Caco-2 (cell line): Measurements from ENCODE around the gene MAPK1IP1L. TPM values are rescaled to one million over a fixed set of nuclear protein-coding genes. Genes with fewer than 3 reads are reported as not detected.

Experiments
- BruUV-seq: library from RNA; stranded (reverse); fragments of 400-500 nt; replicated peaks from 2 replicates; lab custom pipeline; 2021; lab: Mats Ljungman, UMichigan
- CTCF ChIA-PET: fragments of 300-600 bp; sonication (Branson Sonifier 250); formaldehyde crosslinking; loops from one replicate; lab custom pipeline; 2022; ENCODE audit warnings: antibody characterized with exemption; lab: Charles Lee
- POLR2A ChIA-PET: fragments of 300-600 bp; sonication (Branson Sonifier 250); formaldehyde crosslinking; loops from one replicate; lab custom pipeline; 2022; ENCODE audit warnings: antibody characterized with exemption; lab: Charles Lee
- DNase-seq, 2 experiments: peaks; one replicate each; pipeline versions ENCODE4 v3.0.0 to v3.0.0-alpha.2; 2020 to 2022
- H3K27me3 ChIP-seq: replicated peaks from 2 replicates; pipeline ENCODE4 v1.6.0; 2011; ENCODE audit warnings: low read length; ENCODE audit not compliant: control insufficient read depth, insufficient read depth
- H3K36me3 ChIP-seq: 2 replicates; pipeline ENCODE4 v1.5.1; 2011; ENCODE audit warnings: low read length; ENCODE audit not compliant: control insufficient read depth, insufficient read depth
- H3K4me1 ChIP-seq: fragments of 250-450 bp; sonication (Bioruptor Pico); 2 replicates; pipeline ENCODE4 v1.5.1; 2020; ENCODE audit warnings: mild to moderate bottlenecking
- H3K4me3 ChIP-seq: 2 replicates; pipeline ENCODE4 v1.5.1; 2011; ENCODE audit warnings: low read depth, mild to moderate bottlenecking, control low read depth, low read length
- H3K9me3 ChIP-seq: fragments of 250-450 bp; sonication (Bioruptor Pico); 2 replicates; pipeline ENCODE4 v1.5.1; 2020; ENCODE audit warnings: mild to moderate bottlenecking, moderate library complexity
- H3K27ac Mint-ChIP-seq: one replicate; pipeline ENCODE4 v1.8.0; 2022; ENCODE audit warnings: mixed read lengths; ENCODE audit not compliant: unreplicated experiment
- H3K27me3 Mint-ChIP-seq: one replicate; pipeline ENCODE4 v1.8.0; 2022; ENCODE audit warnings: mixed read lengths; ENCODE audit not compliant: insufficient read depth, unreplicated experiment
- H3K36me3 Mint-ChIP-seq: one replicate; pipeline ENCODE4 v1.8.0; 2022; ENCODE audit warnings: mild to moderate bottlenecking, mixed read lengths; ENCODE audit not compliant: insufficient read depth, unreplicated experiment
- H3K4me1 Mint-ChIP-seq: one replicate; pipeline ENCODE4 v1.8.0; 2022; ENCODE audit warnings: low read depth, mixed read lengths; ENCODE audit not compliant: unreplicated experiment
- H3K4me3 Mint-ChIP-seq: one replicate; pipeline ENCODE4 v1.8.0; 2022; ENCODE audit warnings: mild to moderate bottlenecking, moderate library complexity, mixed read lengths; ENCODE audit not compliant: unreplicated experiment
- H3K9me3 Mint-ChIP-seq: one replicate; pipeline ENCODE4 v1.8.0; 2022; ENCODE audit warnings: mixed read lengths; ENCODE audit not compliant: unreplicated experiment
- CTCF ChIP-seq, 2 experiments: fragments of 200-600 bp in 1 of 2; IDR thresholded peaks; 1 replicate in 1 of 2; 2 replicates in 1 of 2; pipeline versions ENCODE4 v1.5.1 to v1.8.0; 2011 to 2022; ENCODE audit warnings: antibody characterized with exemption in 1 of 2, control low read depth in 1 of 2, inconsistent platforms in 1 of 2, low read depth in 1 of 2, low read length in 1 of 2, mild to moderate bottlenecking in 1 of 2, moderate library complexity in 1 of 2; ENCODE audit not compliant: insufficient read depth in 1 of 2, severe bottlenecking in 1 of 2, unreplicated experiment in 1 of 2
- intact Hi-C: fragments of 100-400 bp; cut with micrococcal nuclease; formaldehyde crosslinking; loops from one replicate; pipeline ENCODE4 v1.10.0; 2022; ENCODE audit not compliant: unreplicated experiment
- total RNA-seq: library from RNA; stranded (reverse); gene quantifications from 2 replicates; pipeline ENCODE4 v1.2.3, GENCODE V29; 2022

Gene MAPK1IP1L
- total RNA-seq, 1 experiment from 2014 or later, result 90.8 TPM

GRCh38 chr14:55073856-55074255, 22.4 kb downstream of the MAPK1IP1L start:
- intact Hi-C loops, result no loop called here
- TF ChIP-seq CTCF (IDR thresholded peaks at IDR 0.05; ENCODE audit: insufficient read depth in 1 of 2, low read depth in 1 of 2, low read length in 1 of 2, severe bottlenecking in 1 of 2, unreplicated experiment in 1 of 2), result no peak
- peaks cover 24% of the 10 kb centered on the region for H3K36me3 Mint-ChIP-seq
- CTCF ChIA-PET, result no interaction called here
- H3K27me3 Mint-ChIP-seq, result no peaks in the 10 kb centered on the region
- no peak overlapping the region for H3K4me3 Mint-ChIP-seq
- no peaks in the 10 kb centered on the region for H3K36me3 ChIP-seq
- DNase-seq, result no peak
- POLR2A ChIA-PET, result interaction anchor here (1.2 kb wide), 1 partner anchor 16 kb away, joined by 8 read pairs; no protein-coding TSS in a partner anchor
- H3K4me1 ChIP-seq, result peaks cover 30% of the 10 kb centered on the region
- BruUV-seq, result no TSS peak
- no peaks in the 10 kb centered on the region for H3K27me3 ChIP-seq
- no peak overlapping the region for H3K4me3 ChIP-seq
- H3K9me3 ChIP-seq, result no peaks in the 10 kb centered on the region
- no peak overlapping the region for H3K27ac Mint-ChIP-seq
- peaks cover 25% of the 10 kb centered on the region for H3K4me1 Mint-ChIP-seq
- H3K9me3 Mint-ChIP-seq, result no peaks in the 10 kb centered on the region

GRCh38 chr14:55074662-55075061, 23.2 kb downstream of the MAPK1IP1L start:
- Mint-ChIP-seq H3K27ac (no peak overlapping the region), H3K4me1 (peaks cover 25% of the 10 kb centered on the region), H3K27me3 (no peaks in the 10 kb centered on the region), H3K36me3 (peaks cover 24% of the 10 kb centered on the region), H3K9me3 (no peaks in the 10 kb centered on the region), H3K4me3 (no peak overlapping the region)
- no peaks in the 10 kb centered on the region for H3K27me3 ChIP-seq
- peaks cover 33% of the 10 kb centered on the region for H3K4me1 ChIP-seq
- no peak overlapping the region for H3K4me3 ChIP-seq
- ChIA-PET CTCF (no interaction called here), POLR2A (interaction anchor here (1.2 kb wide), 1 partner anchor 17 kb away, joined by 8 read pairs; no protein-coding TSS in a partner anchor)
- TF ChIP-seq CTCF (IDR thresholded peaks at IDR 0.05; ENCODE audit: insufficient read depth in 1 of 2, low read depth in 1 of 2, low read length in 1 of 2, severe bottlenecking in 1 of 2, unreplicated experiment in 1 of 2), result no peak
- no peaks in the 10 kb centered on the region for H3K36me3 ChIP-seq
- intact Hi-C loops, result no loop called here
- no peaks in the 10 kb centered on the region for H3K9me3 ChIP-seq
- no peak for DNase-seq
- no TSS peak for BruUV-seq

DNA sequence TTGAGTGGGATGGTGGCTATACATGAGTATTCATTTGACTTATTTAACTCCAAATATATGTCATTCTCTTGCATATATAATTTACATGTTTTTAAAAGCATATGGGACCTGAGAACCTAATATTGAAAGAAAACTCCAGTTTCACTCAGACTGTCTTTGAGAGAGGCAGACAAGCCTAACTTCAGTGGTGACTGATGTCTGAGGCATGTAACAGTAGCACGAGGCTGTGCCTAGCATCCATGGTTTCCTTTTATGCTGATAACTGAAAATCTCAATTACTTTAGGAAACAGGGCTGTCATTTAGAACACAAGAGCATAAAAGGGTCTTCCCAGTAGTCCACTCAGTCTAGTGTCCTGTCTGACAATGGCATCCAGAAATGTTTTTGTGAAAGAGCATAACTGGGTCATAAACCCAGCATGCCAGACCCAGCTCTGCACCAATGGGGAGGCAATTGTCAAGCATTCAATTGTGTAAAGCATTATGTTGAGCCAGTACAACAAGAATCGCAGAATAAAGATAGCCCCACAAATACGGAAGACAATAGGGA, 24.3 kb downstream of the MAPK1IP1L start:
- H3K27me3 ChIP-seq, result no peaks in the 10 kb centered on the region
- ChIA-PET POLR2A (no interaction called here), CTCF (interaction anchor here (0.7 to 2.8 kb wide), 2 partner anchors 25 to 39 kb away, joined by 5 to 19 read pairs; partner anchors contain the start of gene MAPK1IP1L)
- Mint-ChIP-seq H3K9me3 (no peaks in the 10 kb centered on the region), H3K27ac (peak overlapping the region; percentile 99), H3K4me1 (peaks cover 25% of the 10 kb centered on the region), H3K27me3 (no peaks in the 10 kb centered on the region), H3K4me3 (no peak overlapping the region), H3K36me3 (peaks cover 24% of the 10 kb centered on the region)
- H3K36me3 ChIP-seq, result no peaks in the 10 kb centered on the region
- BruUV-seq, result no TSS peak
- no peak for DNase-seq
- H3K4me1 ChIP-seq, result peaks cover 31% of the 10 kb centered on the region
- intact Hi-C loops, result loop anchor here (2.0 kb wide), 1 partner anchor 27 kb away; no protein-coding TSS in a partner anchor
- H3K4me3 ChIP-seq, result no peak overlapping the region
- no peak for TF ChIP-seq CTCF (IDR thresholded peaks at IDR 0.05; ENCODE audit: insufficient read depth in 1 of 2, low read depth in 1 of 2, low read length in 1 of 2, severe bottlenecking in 1 of 2, unreplicated experiment in 1 of 2)
- H3K9me3 ChIP-seq, result no peaks in the 10 kb centered on the region
